ENCODE data around the gene SLC39A11.

Gene SLC39A11

GRCh38 chr17:72751746-72752145 is 340.7 kb downstream of the SLC39A11 start:
- TF ChIP-seq, protein P1, sequence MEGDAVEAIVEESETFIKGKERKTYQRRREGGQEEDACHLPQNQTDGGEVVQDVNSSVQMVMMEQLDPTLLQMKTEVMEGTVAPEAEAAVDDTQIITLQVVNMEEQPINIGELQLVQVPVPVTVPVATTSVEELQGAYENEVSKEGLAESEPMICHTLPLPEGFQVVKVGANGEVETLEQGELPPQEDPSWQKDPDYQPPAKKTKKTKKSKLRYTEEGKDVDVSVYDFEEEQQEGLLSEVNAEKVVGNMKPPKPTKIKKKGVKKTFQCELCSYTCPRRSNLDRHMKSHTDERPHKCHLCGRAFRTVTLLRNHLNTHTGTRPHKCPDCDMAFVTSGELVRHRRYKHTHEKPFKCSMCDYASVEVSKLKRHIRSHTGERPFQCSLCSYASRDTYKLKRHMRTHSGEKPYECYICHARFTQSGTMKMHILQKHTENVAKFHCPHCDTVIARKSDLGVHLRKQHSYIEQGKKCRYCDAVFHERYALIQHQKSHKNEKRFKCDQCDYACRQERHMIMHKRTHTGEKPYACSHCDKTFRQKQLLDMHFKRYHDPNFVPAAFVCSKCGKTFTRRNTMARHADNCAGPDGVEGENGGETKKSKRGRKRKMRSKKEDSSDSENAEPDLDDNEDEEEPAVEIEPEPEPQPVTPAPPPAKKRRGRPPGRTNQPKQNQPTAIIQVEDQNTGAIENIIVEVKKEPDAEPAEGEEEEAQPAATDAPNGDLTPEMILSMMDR (IDR thresholded peaks at IDR 0.05; ENCODE audit: low read depth, low read length), result no peak
- TF ChIP-seq EZH2phosphoT487 (IDR thresholded peaks at IDR 0.05; ENCODE audit: low read depth), result no peak

DNA sequence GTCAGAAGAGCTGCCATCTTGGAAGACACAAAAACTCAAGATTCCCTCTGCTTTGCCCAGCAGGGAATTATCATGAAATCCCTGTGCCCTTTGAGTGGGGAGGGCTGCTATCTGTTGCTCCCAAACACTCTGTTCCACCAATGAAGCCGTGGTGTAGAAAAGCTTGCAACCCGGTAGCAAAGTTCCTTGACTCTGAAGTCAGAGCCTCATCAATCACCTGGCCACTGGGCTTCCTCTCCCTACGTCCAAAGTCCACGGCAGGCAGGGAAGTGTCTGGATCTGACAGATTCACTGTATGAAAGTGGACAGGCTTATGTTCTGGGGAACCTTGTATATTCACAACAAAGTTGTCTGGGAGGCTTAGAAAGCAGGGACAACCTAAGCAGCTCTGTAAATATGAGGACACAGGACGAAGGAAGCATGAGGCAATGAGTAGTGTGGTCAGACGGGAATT is 343.3 kb downstream of the SLC39A11 start:
- no peak overlapping the region for H3K4me3 ChIP-seq (ENCODE audit: low read length)
- H3K9ac ChIP-seq (ENCODE audit: low read length), result no peak overlapping the region
- no peaks in the 10 kb centered on the region for H3K4me1 ChIP-seq (ENCODE audit: low read length)
- no peaks in the 10 kb centered on the region for H3K9me3 ChIP-seq (ENCODE audit: insufficient read depth, low read length)
- H2AFZ ChIP-seq (ENCODE audit: low read depth, low read length), result no peak overlapping the region
- H3K36me3 ChIP-seq (replicated peaks; ENCODE audit: low read depth, low read length), result no peaks in the 10 kb centered on the region
- no peaks in the 10 kb centered on the region for H4K20me1 ChIP-seq (ENCODE audit: insufficient read depth, low read length)
- H3K27me3 ChIP-seq (ENCODE audit: low read depth, low read length), result no peaks in the 10 kb centered on the region
- H3K79me2 ChIP-seq (ENCODE audit: low read length), result no peaks in the 10 kb centered on the region
- TF ChIP-seq, protein P1 (IDR thresholded peaks at IDR 0.05; ENCODE audit: low read depth, low read length), result no peak
- no peak for TF ChIP-seq EZH2phosphoT487 (IDR thresholded peaks at IDR 0.05; ENCODE audit: low read depth)
- no peak overlapping the region for H3K4me2 ChIP-seq (ENCODE audit: low read length)
- H3K27ac ChIP-seq (ENCODE audit: low read length), result no peak overlapping the region

More at GRCh38 chr17:72751746-72752145, 340.7 kb downstream of the SLC39A11 start:
- Histone ChIP-seq H4K20me1 (ENCODE audit: insufficient read depth, low read length) (no peaks in the 10 kb centered on the region), H3K4me3 (ENCODE audit: low read length) (no peak overlapping the region), H3K27me3 (ENCODE audit: low read depth, low read length) (no peaks in the 10 kb centered on the region), H3K9me3 (ENCODE audit: insufficient read depth, low read length) (no peaks in the 10 kb centered on the region), H3K9ac (ENCODE audit: low read length) (no peak overlapping the region), H3K4me1 (ENCODE audit: low read length) (no peaks in the 10 kb centered on the region), H3K36me3 (replicated peaks; ENCODE audit: low read depth, low read length) (no peaks in the 10 kb centered on the region), H2AFZ (ENCODE audit: low read depth, low read length) (no peak overlapping the region), H3K79me2 (ENCODE audit: low read length) (no peaks in the 10 kb centered on the region), H3K27ac (ENCODE audit: low read length) (no peak overlapping the region), H3K4me2 (ENCODE audit: low read length) (no peak overlapping the region)

DNA sequence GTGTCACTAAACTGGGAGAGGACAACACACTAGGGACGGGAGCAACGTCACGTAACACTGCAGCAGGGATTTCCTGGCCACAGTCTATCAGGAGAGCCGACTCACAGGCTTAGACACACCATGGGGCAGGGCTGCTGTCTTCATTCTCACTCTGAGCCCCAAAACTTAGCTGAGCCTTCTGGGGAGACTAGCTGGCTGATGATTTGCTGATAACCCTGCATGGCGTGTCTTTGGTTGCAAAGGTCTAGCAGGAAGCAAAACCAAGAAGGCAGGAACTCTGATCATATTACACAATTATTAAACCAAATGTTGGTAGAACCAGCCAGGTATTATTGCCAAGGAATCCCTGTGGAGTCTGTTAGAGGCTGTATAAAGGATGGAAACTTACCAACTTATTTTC is 345.0 kb downstream of the SLC39A11 start:
- Histone ChIP-seq H2AFZ (ENCODE audit: low read depth, low read length) (no peak overlapping the region), H3K9ac (ENCODE audit: low read length) (no peak overlapping the region), H3K4me2 (ENCODE audit: low read length) (no peak overlapping the region), H3K27ac (ENCODE audit: low read length) (no peak overlapping the region), H3K36me3 (replicated peaks; ENCODE audit: low read depth, low read length) (no peaks in the 10 kb centered on the region), H3K79me2 (ENCODE audit: low read length) (no peaks in the 10 kb centered on the region), H4K20me1 (ENCODE audit: insufficient read depth, low read length) (no peaks in the 10 kb centered on the region), H3K9me3 (ENCODE audit: insufficient read depth, low read length) (no peaks in the 10 kb centered on the region), H3K4me1 (ENCODE audit: low read length) (no peaks in the 10 kb centered on the region), H3K27me3 (ENCODE audit: low read depth, low read length) (no peaks in the 10 kb centered on the region), H3K4me3 (ENCODE audit: low read length) (no peak overlapping the region)
- no peak for TF ChIP-seq EZH2phosphoT487 (IDR thresholded peaks at IDR 0.05; ENCODE audit: low read depth)
- TF ChIP-seq, protein P1 (IDR thresholded peaks at IDR 0.05; ENCODE audit: low read depth, low read length), result no peak

GRCh38 chr17:72745241-72745640 is 347.2 kb downstream of the SLC39A11 start:
- Histone ChIP-seq H4K20me1 (ENCODE audit: insufficient read depth, low read length) (no peaks in the 10 kb centered on the region), H3K4me1 (ENCODE audit: low read length) (no peaks in the 10 kb centered on the region), H3K36me3 (replicated peaks; ENCODE audit: low read depth, low read length) (no peaks in the 10 kb centered on the region), H3K79me2 (ENCODE audit: low read length) (no peaks in the 10 kb centered on the region), H3K27me3 (ENCODE audit: low read depth, low read length) (no peaks in the 10 kb centered on the region), H3K9me3 (ENCODE audit: insufficient read depth, low read length) (no peaks in the 10 kb centered on the region), H3K4me2 (ENCODE audit: low read length) (no peak overlapping the region), H2AFZ (ENCODE audit: low read depth, low read length) (no peak overlapping the region), H3K9ac (ENCODE audit: low read length) (no peak overlapping the region), H3K27ac (ENCODE audit: low read length) (no peak overlapping the region), H3K4me3 (ENCODE audit: low read length) (no peak overlapping the region)
- TF ChIP-seq, protein P1 (IDR thresholded peaks at IDR 0.05; ENCODE audit: low read depth, low read length), result no peak
- no peak for TF ChIP-seq EZH2phosphoT487 (IDR thresholded peaks at IDR 0.05; ENCODE audit: low read depth)

All from OCI-LY3 (cell line).